ENCODE data around the gene BASP1.
A peak's percentile ranks its signal among the peaks of the same experiment; 100 is the strongest.
"Not testable (repeated sequence)": the region's sequence is repeated elsewhere in the genome, so short reads cannot be mapped to it uniquely, and the experiment has no call there.

BASP1 gene

GRCh38 chr5:17256171-17256570 is 38.7 kb downstream of the BASP1 start:
- Histone ChIP-seq H3K27me3 (ENCODE audit: insufficient read depth, poor library complexity, severe bottlenecking) (no peaks in the 10 kb centered on the region), H3K4me3 (ENCODE audit: severe bottlenecking) (no peak overlapping the region), H3K27ac (ENCODE audit: poor library complexity, severe bottlenecking) (peak overlapping the region; percentile 90), H3K36me3 (ENCODE audit: low read depth) (peaks cover 46% of the 10 kb centered on the region), H3K4me1 (ENCODE audit: insufficient read depth, poor library complexity, severe bottlenecking) (peaks cover 72% of the 10 kb centered on the region), H3K9me3 (ENCODE audit: severe bottlenecking) (no peaks in the 10 kb centered on the region)
- no peak for ATAC-seq (ENCODE audit: low read depth)
- DNase-seq (ENCODE audit: low spot score): no peak
- no peak for TF ChIP-seq CTCF (IDR thresholded peaks at IDR 0.05; ENCODE audit: poor library complexity, severe bottlenecking)

GRCh38 chr5:17256839-17257238 is 39.4 kb downstream of the BASP1 start:
- peak overlapping the region; percentile 90 for H3K27ac ChIP-seq (ENCODE audit: poor library complexity, severe bottlenecking)
- H3K9me3 ChIP-seq (ENCODE audit: severe bottlenecking): no peaks in the 10 kb centered on the region
- peaks cover 44% of the 10 kb centered on the region for H3K36me3 ChIP-seq (ENCODE audit: low read depth)
- no peak overlapping the region for H3K4me3 ChIP-seq (ENCODE audit: severe bottlenecking)
- no peak for TF ChIP-seq CTCF (IDR thresholded peaks at IDR 0.05; ENCODE audit: poor library complexity, severe bottlenecking)
- H3K4me1 ChIP-seq (ENCODE audit: insufficient read depth, poor library complexity, severe bottlenecking): peaks cover 65% of the 10 kb centered on the region
- ATAC-seq (ENCODE audit: low read depth) (no peak), DNase-seq (ENCODE audit: low spot score) (no peak)
- no peaks in the 10 kb centered on the region for H3K27me3 ChIP-seq (ENCODE audit: insufficient read depth, poor library complexity, severe bottlenecking)

GRCh38 chr5:17257705-17258273 is 40.4 kb downstream of the BASP1 start:
- H3K9me3 ChIP-seq (ENCODE audit: severe bottlenecking): no peaks in the 10 kb centered on the region
- H3K4me3 ChIP-seq (ENCODE audit: severe bottlenecking): no peak overlapping the region
- DNase-seq (ENCODE audit: low spot score) (no peak), ATAC-seq (ENCODE audit: low read depth) (peak; percentile 5; the same call in 1 of the 3 replicates)
- peaks cover 56% of the 10 kb centered on the region for H3K4me1 ChIP-seq (ENCODE audit: insufficient read depth, poor library complexity, severe bottlenecking)
- no peaks in the 10 kb centered on the region for H3K27me3 ChIP-seq (ENCODE audit: insufficient read depth, poor library complexity, severe bottlenecking)
- no peak for TF ChIP-seq CTCF (IDR thresholded peaks at IDR 0.05; ENCODE audit: poor library complexity, severe bottlenecking)
- peak overlapping the region; percentile 90 for H3K27ac ChIP-seq (ENCODE audit: poor library complexity, severe bottlenecking)
- H3K36me3 ChIP-seq (ENCODE audit: low read depth): peaks cover 50% of the 10 kb centered on the region

- Histone ChIP-seq H3K9me3 (ENCODE audit: severe bottlenecking) (no peaks in the 10 kb centered on the region), H3K27me3 (ENCODE audit: insufficient read depth, poor library complexity, severe bottlenecking) (no peaks in the 10 kb centered on the region), H3K27ac (ENCODE audit: poor library complexity, severe bottlenecking) (peak overlapping the region; percentile 90), H3K4me1 (ENCODE audit: insufficient read depth, poor library complexity, severe bottlenecking) (peaks cover 50% of the 10 kb centered on the region), H3K36me3 (ENCODE audit: low read depth) (peaks cover 57% of the 10 kb centered on the region), H3K4me3 (ENCODE audit: severe bottlenecking) (no peak overlapping the region)
- ATAC-seq (ENCODE audit: low read depth) (peak; percentile 57), DNase-seq (ENCODE audit: low spot score) (no peak)
- no peak for TF ChIP-seq CTCF (IDR thresholded peaks at IDR 0.05; ENCODE audit: poor library complexity, severe bottlenecking)
Measured at GRCh38 chr5:17258431-17258830, 41.0 kb downstream of the BASP1 start.

GRCh38 chr5:17259012-17259411 is 41.6 kb downstream of the BASP1 start:
- H3K4me1 ChIP-seq (ENCODE audit: insufficient read depth, poor library complexity, severe bottlenecking): peaks cover 44% of the 10 kb centered on the region
- not testable (repeated sequence) for H3K4me3 ChIP-seq (ENCODE audit: severe bottlenecking); ATAC-seq (ENCODE audit: low read depth); H3K27me3 ChIP-seq (ENCODE audit: insufficient read depth, poor library complexity, severe bottlenecking); DNase-seq (ENCODE audit: low spot score); H3K9me3 ChIP-seq (ENCODE audit: severe bottlenecking)
- peaks cover 63% of the 10 kb centered on the region for H3K36me3 ChIP-seq (ENCODE audit: low read depth)
- peak overlapping the region; percentile 90 for H3K27ac ChIP-seq (ENCODE audit: poor library complexity, severe bottlenecking)
